Stimulated activated naive CD8-positive, alpha-beta T cell treated with anti-CD3 and anti-CD28 coated beads, Interleukin-15, Interleukin-2, amounts not matched to agents 100 ng/mL and 50 ng/mL, for 24 hours (primary cell): ENCODE measurements around the gene PAPPA2.

Experiments
- H3K27ac Mint-ChIP-seq: one replicate; pipeline ENCODE4 v1.8.0; 2021; ENCODE audit warnings: mild to moderate bottlenecking, mixed read lengths
- H3K27me3 Mint-ChIP-seq: one replicate; pipeline ENCODE4 v1.8.0; 2021; ENCODE audit warnings: mixed read lengths
- H3K36me3 Mint-ChIP-seq: one replicate; pipeline ENCODE4 v1.8.0; 2021; ENCODE audit warnings: low read depth, mixed read lengths
- H3K4me1 Mint-ChIP-seq: one replicate; pipeline ENCODE4 v1.8.0; 2021; ENCODE audit warnings: low read depth, mixed read lengths
- H3K4me3 Mint-ChIP-seq: one replicate; pipeline ENCODE4 v1.8.0; 2021; ENCODE audit warnings: mild to moderate bottlenecking, mixed read lengths
- H3K9me3 Mint-ChIP-seq: one replicate; pipeline ENCODE4 v1.8.0; 2021; ENCODE audit warnings: mixed read lengths

Gene PAPPA2

GRCh38 chr1:176816232-176816631, 353.3 kb downstream of the PAPPA2 start:
- H3K36me3 Mint-ChIP-seq = no peaks in the 10 kb centered on the region
- no peaks in the 10 kb centered on the region for H3K9me3 Mint-ChIP-seq
- no peaks in the 10 kb centered on the region for H3K27me3 Mint-ChIP-seq
- H3K27ac Mint-ChIP-seq = no peak overlapping the region
- no peak overlapping the region for H3K4me3 Mint-ChIP-seq
- no peaks in the 10 kb centered on the region for H3K4me1 Mint-ChIP-seq

GRCh38 chr1:176820391-176821031, 357.5 kb downstream of the PAPPA2 start:
- Mint-ChIP-seq H3K27ac (no peak overlapping the region), H3K27me3 (peaks cover 3% of the 10 kb centered on the region), H3K9me3 (peaks cover 4% of the 10 kb centered on the region), H3K4me3 (no peak overlapping the region), H3K36me3 (no peaks in the 10 kb centered on the region), H3K4me1 (no peaks in the 10 kb centered on the region)

GRCh38 chr1:176826265-176826664, 363.3 kb downstream of the PAPPA2 start:
- H3K4me3 Mint-ChIP-seq = no peak overlapping the region
- peaks cover 3% of the 10 kb centered on the region for H3K27me3 Mint-ChIP-seq
- H3K4me1 Mint-ChIP-seq = no peaks in the 10 kb centered on the region
- peaks cover 4% of the 10 kb centered on the region for H3K9me3 Mint-ChIP-seq
- no peak overlapping the region for H3K27ac Mint-ChIP-seq
- no peaks in the 10 kb centered on the region for H3K36me3 Mint-ChIP-seq

- Mint-ChIP-seq H3K4me3 (no peak overlapping the region), H3K36me3 (no peaks in the 10 kb centered on the region), H3K27me3 (no peaks in the 10 kb centered on the region), H3K9me3 (no peaks in the 10 kb centered on the region), H3K4me1 (no peaks in the 10 kb centered on the region), H3K27ac (no peak overlapping the region)
These were observed 366.3 kb downstream of the PAPPA2 start for GRCh38 chr1:176829261-176829660.

- Mint-ChIP-seq H3K9me3 (no peaks in the 10 kb centered on the region), H3K4me1 (no peaks in the 10 kb centered on the region), H3K27me3 (no peaks in the 10 kb centered on the region), H3K27ac (no peak overlapping the region), H3K36me3 (no peaks in the 10 kb centered on the region), H3K4me3 (no peak overlapping the region)
These were observed 368.2 kb downstream of the PAPPA2 start for GRCh38 chr1:176831150-176831549.

GRCh38 chr1:176837708-176838107, 374.7 kb downstream of the PAPPA2 start:
- H3K4me1 Mint-ChIP-seq = no peaks in the 10 kb centered on the region
- no peak overlapping the region for H3K27ac Mint-ChIP-seq
- no peaks in the 10 kb centered on the region for H3K9me3 Mint-ChIP-seq
- no peaks in the 10 kb centered on the region for H3K27me3 Mint-ChIP-seq
- no peaks in the 10 kb centered on the region for H3K36me3 Mint-ChIP-seq
- no peak overlapping the region for H3K4me3 Mint-ChIP-seq

- Mint-ChIP-seq H3K27me3 (peaks cover 2% of the 10 kb centered on the region), H3K36me3 (no peaks in the 10 kb centered on the region), H3K4me3 (no peak overlapping the region), H3K4me1 (no peaks in the 10 kb centered on the region), H3K27ac (no peak overlapping the region), H3K9me3 (no peaks in the 10 kb centered on the region)
These were observed 375.5 kb downstream of the PAPPA2 start for GRCh38 chr1:176838276-176838995.

GRCh38 chr1:176839216-176839615, 376.2 kb downstream of the PAPPA2 start:
- Mint-ChIP-seq H3K27me3 (peaks cover 6% of the 10 kb centered on the region), H3K36me3 (no peaks in the 10 kb centered on the region), H3K9me3 (no peaks in the 10 kb centered on the region), H3K4me1 (no peaks in the 10 kb centered on the region), H3K27ac (no peak overlapping the region), H3K4me3 (no peak overlapping the region)

GRCh38 chr1:176841238-176841637, 378.3 kb downstream of the PAPPA2 start:
- no peaks in the 10 kb centered on the region for H3K4me1 Mint-ChIP-seq
- no peak overlapping the region for H3K27ac Mint-ChIP-seq
- H3K27me3 Mint-ChIP-seq = peaks cover 6% of the 10 kb centered on the region
- H3K4me3 Mint-ChIP-seq = no peak overlapping the region
- no peaks in the 10 kb centered on the region for H3K9me3 Mint-ChIP-seq
- H3K36me3 Mint-ChIP-seq = no peaks in the 10 kb centered on the region

GRCh38 chr1:176843352-176844297, 380.6 kb downstream of the PAPPA2 start:
- no peaks in the 10 kb centered on the region for H3K36me3 Mint-ChIP-seq
- H3K4me1 Mint-ChIP-seq = no peaks in the 10 kb centered on the region
- H3K27me3 Mint-ChIP-seq = peaks cover 6% of the 10 kb centered on the region
- H3K4me3 Mint-ChIP-seq = no peak overlapping the region
- H3K27ac Mint-ChIP-seq = no peak overlapping the region
- H3K9me3 Mint-ChIP-seq = no peaks in the 10 kb centered on the region

GRCh38 chr1:176847052-176847451, 384.1 kb downstream of the PAPPA2 start:
- no peaks in the 10 kb centered on the region for H3K9me3 Mint-ChIP-seq
- H3K36me3 Mint-ChIP-seq = no peaks in the 10 kb centered on the region
- no peaks in the 10 kb centered on the region for H3K4me1 Mint-ChIP-seq
- H3K27ac Mint-ChIP-seq = no peak overlapping the region
- H3K4me3 Mint-ChIP-seq = no peak overlapping the region
- H3K27me3 Mint-ChIP-seq = peaks cover 6% of the 10 kb centered on the region

GRCh38 chr1:176849281-176849680, 386.3 kb downstream of the PAPPA2 start:
- no peaks in the 10 kb centered on the region for H3K4me1 Mint-ChIP-seq
- H3K4me3 Mint-ChIP-seq = no peak overlapping the region
- H3K27ac Mint-ChIP-seq = no peak overlapping the region
- H3K36me3 Mint-ChIP-seq = no peaks in the 10 kb centered on the region
- peaks cover under 1% of the 10 kb centered on the region for H3K27me3 Mint-ChIP-seq
- H3K9me3 Mint-ChIP-seq = no peaks in the 10 kb centered on the region

- H3K27me3 Mint-ChIP-seq = no peaks in the 10 kb centered on the region
- H3K36me3 Mint-ChIP-seq = no peaks in the 10 kb centered on the region
- no peak overlapping the region for H3K4me3 Mint-ChIP-seq
- H3K9me3 Mint-ChIP-seq = no peaks in the 10 kb centered on the region
- H3K4me1 Mint-ChIP-seq = no peaks in the 10 kb centered on the region
- H3K27ac Mint-ChIP-seq = no peak overlapping the region
These were observed 387.9 kb downstream of the PAPPA2 start for GRCh38 chr1:176850871-176851270.

GRCh38 chr1:176852124-176852523, 389.1 kb downstream of the PAPPA2 start:
- no peak overlapping the region for H3K27ac Mint-ChIP-seq
- H3K36me3 Mint-ChIP-seq = no peaks in the 10 kb centered on the region
- H3K27me3 Mint-ChIP-seq = peaks cover 1% of the 10 kb centered on the region
- no peak overlapping the region for H3K4me3 Mint-ChIP-seq
- no peaks in the 10 kb centered on the region for H3K9me3 Mint-ChIP-seq
- H3K4me1 Mint-ChIP-seq = no peaks in the 10 kb centered on the region

GRCh38 chr1:176853503-176853902, 390.5 kb downstream of the PAPPA2 start:
- no peak overlapping the region for H3K27ac Mint-ChIP-seq
- no peaks in the 10 kb centered on the region for H3K9me3 Mint-ChIP-seq
- H3K27me3 Mint-ChIP-seq = peaks cover 6% of the 10 kb centered on the region
- H3K4me3 Mint-ChIP-seq = no peak overlapping the region
- no peaks in the 10 kb centered on the region for H3K36me3 Mint-ChIP-seq
- H3K4me1 Mint-ChIP-seq = no peaks in the 10 kb centered on the region
